ENCODE measurements around the gene XPR1. TPM values are rescaled to one million over a fixed set of nuclear protein-coding genes. Genes with fewer than 3 reads are reported as not detected.

XPR1 gene
- total and polyA plus RNA-seq, 10 of the 15 experiments (the other 5 are each of a cell fraction or from before 2014, with no cell fraction given) = 1.1 to 33.9 (median 11.3) TPM

DNA sequence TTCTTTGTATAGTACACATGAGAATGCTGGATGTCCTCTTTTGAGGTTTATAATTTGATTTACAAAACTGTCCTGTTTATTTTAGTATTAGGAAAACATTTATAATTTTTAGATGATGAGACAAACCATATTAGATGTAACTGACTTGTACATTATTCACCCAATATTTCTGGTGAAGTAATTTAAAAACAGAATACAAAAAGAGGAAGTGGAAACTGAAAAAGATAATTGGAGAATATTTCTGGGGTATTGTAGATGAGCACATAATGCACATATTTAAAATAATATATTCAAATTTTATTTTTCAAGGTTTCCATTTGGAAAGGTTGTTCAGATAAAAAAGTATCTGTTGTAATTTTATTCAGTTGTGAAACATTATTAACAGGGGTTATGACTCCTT lies 40.7 kb downstream of the XPR1 start:
- FAIRE-seq (no peak), ATAC-seq (peak; percentile 44), DNase-seq (ENCODE audit: low read depth, low spot score) (no peak)
- ChIA-PET POLR2A (interaction anchor here (1.2 kb wide), 1 partner anchor 41 kb away, joined by 3 read pairs; the partner anchor contains the start of gene XPR1), RAD21 (ENCODE audit: unreplicated experiment) (no interaction called here), CTCF (no interaction called here), SMC1A (ENCODE audit: uncharacterized antibody, unreplicated experiment) (interaction anchor here (0.9 to 1.6 kb wide), 3 partner anchors 39 to 190 kb away, joined by 3 to 4 read pairs (median 4); partner anchors contain the start of gene XPR1)
- H3K27ac ChIP-seq (ENCODE audit: control insufficient read depth, insufficient read depth) = no peak overlapping the region
- H3K4me1 ChIP-seq (ENCODE audit: control insufficient read depth, insufficient read depth, low read length) = no peaks in the 10 kb centered on the region
- H3K9me3 ChIP-seq (replicated peaks; ENCODE audit: control insufficient read depth, insufficient read depth, low read length) = no peaks in the 10 kb centered on the region; the same call in 1 of the 3 replicates
- no peak overlapping the region for H2AFZ ChIP-seq (ENCODE audit: control insufficient read depth, low read depth, low read length)
- intact Hi-C loops (cut with micrococcal nuclease; ENCODE audit: unreplicated experiment) (no loop called here), in situ Hi-C loops (cut with MboI) (no loop called here)
- H3K27me3 ChIP-seq (replicated peaks in 1 of 2; ENCODE audit: control insufficient read depth in 2 of 2, insufficient read depth in 2 of 2, low read length in 1 of 2) = no peaks in the 10 kb centered on the region
- no peak overlapping the region for H3K4me3 ChIP-seq
- no peaks in the 10 kb centered on the region for H3K79me2 ChIP-seq (ENCODE audit: control insufficient read depth, insufficient read depth, low read length)
- H3K9ac ChIP-seq (ENCODE audit: control insufficient read depth, insufficient read depth, low read length) = no peak overlapping the region
- BruUV-seq (replicated peaks) = no TSS peak
- TF ChIP-seq ATF7 (IDR thresholded peaks at IDR 0.05; ENCODE audit: low read depth) = 0 out of 2 replicates have a peak, but pooled peaks have one; percentile 18
- TF ChIP-seq SPI1 (IDR thresholded peaks at IDR 0.05; ENCODE audit: borderline replicate concordance, insufficient read depth, low read depth, low read length) = peak; percentile 76
- no peak for TF ChIP-seq HDAC2 (IDR thresholded peaks at IDR 0.05)
- TF ChIP-seq NFYA (IDR thresholded peaks at IDR 0.05; ENCODE audit: borderline replicate concordance, low read depth, low read length) = no peak
- TF ChIP-seq MEF2B (IDR thresholded peaks at IDR 0.05; ENCODE audit: partially characterized antibody, poor library complexity, severe bottlenecking) = peak; percentile 8
- no peak overlapping the region for H3K4me2 ChIP-seq (ENCODE audit: control insufficient read depth, insufficient read depth)
- H3K36me3 ChIP-seq (ENCODE audit: control insufficient read depth in 2 of 2, insufficient read depth in 2 of 2, low read length in 1 of 2) = no peaks in the 10 kb centered on the region
- H4K20me1 ChIP-seq (ENCODE audit: control insufficient read depth, insufficient read depth) = no peaks in the 10 kb centered on the region

DNA sequence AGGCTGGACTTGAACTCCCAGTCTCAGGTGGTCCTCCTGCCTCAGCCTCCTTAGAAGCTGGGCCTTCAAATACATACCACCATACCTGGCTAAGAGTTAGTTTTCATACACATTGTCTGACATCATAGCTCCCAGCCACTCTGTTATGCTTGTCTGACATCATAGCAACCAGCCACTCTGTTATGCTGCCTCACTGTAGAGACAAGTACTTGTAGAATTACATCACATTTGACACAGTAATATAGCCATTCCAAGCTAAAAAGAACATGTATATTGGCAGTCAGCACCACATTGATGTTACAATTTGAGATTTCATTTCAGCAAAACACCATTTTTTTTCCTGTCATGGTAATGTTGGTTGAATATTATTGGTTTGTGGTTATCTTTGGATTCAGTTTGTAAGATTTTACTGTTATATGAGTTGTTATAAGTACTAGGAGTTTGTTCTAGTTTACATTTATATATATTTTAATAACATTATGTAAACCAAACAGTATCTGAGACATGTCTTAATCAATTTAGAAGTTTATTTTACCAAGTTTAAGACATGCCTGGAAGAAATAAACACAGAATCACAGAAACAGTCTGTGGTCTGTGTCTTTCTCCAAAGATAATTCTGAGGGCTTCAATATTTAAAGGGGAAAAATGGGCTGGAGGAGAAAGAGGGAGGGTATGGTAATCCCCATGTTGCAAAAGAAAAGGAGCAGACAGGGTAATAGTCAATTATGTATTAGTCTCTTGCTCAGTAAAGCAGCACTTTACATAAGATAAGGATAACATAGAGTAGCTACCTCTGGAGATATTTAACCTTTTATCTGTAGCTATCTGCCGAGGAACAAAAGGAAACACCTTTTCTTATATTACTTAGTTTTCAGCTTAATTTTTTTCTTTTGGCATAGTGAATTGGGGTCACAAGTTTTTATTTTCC lies 43.0 kb downstream of the XPR1 start:
- H3K9me3 ChIP-seq (replicated peaks; ENCODE audit: control insufficient read depth, insufficient read depth, low read length) = no peaks in the 10 kb centered on the region; the same call in 1 of the 3 replicates
- ATAC-seq (no peak), DNase-seq (ENCODE audit: low read depth, low spot score) (no peak), FAIRE-seq (no peak)
- 0 out of 2 replicates have a peak, but pooled peaks have one; percentile 21 for TF ChIP-seq CREB1 (IDR thresholded peaks at IDR 0.05; ENCODE audit: low read depth)
- TF ChIP-seq MTA3 (IDR thresholded peaks at IDR 0.05; ENCODE audit: borderline replicate concordance, low read length) = no peak
- no peak overlapping the region for H3K27ac ChIP-seq (ENCODE audit: control insufficient read depth, insufficient read depth)
- no peaks in the 10 kb centered on the region for H3K79me2 ChIP-seq (ENCODE audit: control insufficient read depth, insufficient read depth, low read length)
- ChIA-PET SMC1A (ENCODE audit: uncharacterized antibody, unreplicated experiment) (no interaction called here), CTCF (no interaction called here), RAD21 (ENCODE audit: unreplicated experiment) (no interaction called here), POLR2A (interaction anchor here (0.6 kb wide), 1 partner anchor 201 kb away, joined by 3 read pairs; no protein-coding TSS in a partner anchor)
- in situ Hi-C loops (cut with MboI) = no loop called here
- H3K27me3 ChIP-seq (replicated peaks in 1 of 2; ENCODE audit: control insufficient read depth in 2 of 2, insufficient read depth in 2 of 2, low read length in 1 of 2) = no peaks in the 10 kb centered on the region
- no peak overlapping the region for H2AFZ ChIP-seq (ENCODE audit: control insufficient read depth, low read depth, low read length)
- WGBS (ENCODE audit: insufficient coverage, insufficient replicate concordance, low lambda C conversion rate, missing lambda C conversion rate) = 100% methylated on average over 1 of the region's 1 CpG
- no peak overlapping the region for H3K9ac ChIP-seq (ENCODE audit: control insufficient read depth, insufficient read depth, low read length)
- H4K20me1 ChIP-seq (ENCODE audit: control insufficient read depth, insufficient read depth) = no peaks in the 10 kb centered on the region
- H3K4me3 ChIP-seq = no peak overlapping the region
- BruUV-seq (replicated peaks) = no TSS peak
- H3K4me1 ChIP-seq (ENCODE audit: control insufficient read depth, insufficient read depth, low read length) = no peaks in the 10 kb centered on the region
- H3K4me2 ChIP-seq (ENCODE audit: control insufficient read depth, insufficient read depth) = no peak overlapping the region
- H3K36me3 ChIP-seq (ENCODE audit: control insufficient read depth in 2 of 2, insufficient read depth in 2 of 2, low read length in 1 of 2) = no peaks in the 10 kb centered on the region
- intact Hi-C loops (cut with micrococcal nuclease; ENCODE audit: unreplicated experiment) = no loop called here
